Colonic mucosa (tissue), 4 donors: Measurements from ENCODE around the gene C3orf20. TPM values are rescaled to one million over a fixed set of nuclear protein-coding genes. Genes with fewer than 3 reads are reported as not detected.

Experiments
- DNase-seq: peaks from one replicate; pipeline ENCODE4 v3.0.0-alpha.2; 2020
- H3K27ac ChIP-seq: fragments of 200-600 bp; one replicate; pipeline ENCODE4 v1.8.0; 2021
- H3K27me3 ChIP-seq: fragments of 200-600 bp; one replicate; pipeline ENCODE4 v1.8.0; 2021
- H3K36me3 ChIP-seq: fragments of 200-600 bp; one replicate; pipeline ENCODE4 v1.8.0; 2021
- H3K4me1 ChIP-seq: fragments of 200-600 bp; one replicate; pipeline ENCODE4 v1.8.0; 2021; ENCODE audit warnings: mild to moderate bottlenecking
- H3K4me3 ChIP-seq: fragments of 200-600 bp; one replicate; pipeline ENCODE4 v1.8.0; 2021
- H3K9ac ChIP-seq, 2 donors: one replicate each; pipeline ENCODE4 v1.7.0; 2013; ENCODE audit warnings: control low read depth in 2 of 2, low read depth in 2 of 2, low read length in 2 of 2
- H3K9me3 ChIP-seq: fragments of 200-600 bp; one replicate; pipeline ENCODE4 v1.8.0; 2021
- intact Hi-C: fragments of 100-400 bp; cut with DNase I; formaldehyde crosslinking; loops from one replicate; pipeline ENCODE4 v1.14.1; 2022
- total RNA-seq, 2 donors: library from RNA; stranded (reverse); fragmentation: NEBNext Ultra II Directional in 1 of 2; extraction: Animal tissue kit (Norgen Biotek cat#: 25700) in 1 of 2; gene quantifications; one replicate each; pipeline ENCODE4 v1.2.1, GENCODE V29; 2021
- TF ChIP-seq, protein P1 (sequence below): fragments of 200-600 bp; IDR thresholded peaks from one replicate; pipeline ENCODE4 v1.8.0; 2022; ENCODE audit warnings: antibody characterized with exemption, mild to moderate bottlenecking
- donor health status: healthy.
- donor health status: DM: no; HTN: no; CAD: no.
- donor health status: DM: no; HTN: no; CAD: no.

Gene C3orf20
- total RNA-seq, 2 donors from 2014 or later: 0.08 TPM; not detected in 1

DNA sequence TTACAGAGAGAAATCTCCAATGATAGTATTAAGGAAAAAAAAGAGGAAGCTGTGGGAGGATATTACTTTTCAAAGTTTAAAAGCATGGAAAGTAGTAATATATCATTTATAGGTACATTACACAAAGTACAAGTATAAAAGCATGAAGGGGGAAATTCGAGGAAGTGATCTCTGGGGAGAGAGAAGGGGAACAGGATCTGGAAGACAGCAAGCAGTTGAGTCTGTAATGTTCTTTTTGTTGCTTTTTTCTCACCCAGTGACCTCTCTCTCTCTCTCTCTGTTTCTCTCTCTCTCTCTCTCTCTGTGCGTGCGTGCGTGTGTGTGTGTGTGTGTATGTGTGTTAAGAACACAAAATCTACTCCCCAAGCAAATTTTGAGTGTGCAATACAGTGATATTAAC lies 10.2 kb downstream of the C3orf20 start:
- intact Hi-C loops: no loop called here
- Histone ChIP-seq H3K9ac (no peak overlapping the region), H3K27ac (no peak overlapping the region), H3K27me3 (no peaks in the 10 kb centered on the region), H3K4me3 (no peak overlapping the region), H3K36me3 (no peaks in the 10 kb centered on the region), H3K9me3 (no peaks in the 10 kb centered on the region), H3K4me1 (no peaks in the 10 kb centered on the region)
- no peak for DNase-seq
- TF ChIP-seq, protein P1, sequence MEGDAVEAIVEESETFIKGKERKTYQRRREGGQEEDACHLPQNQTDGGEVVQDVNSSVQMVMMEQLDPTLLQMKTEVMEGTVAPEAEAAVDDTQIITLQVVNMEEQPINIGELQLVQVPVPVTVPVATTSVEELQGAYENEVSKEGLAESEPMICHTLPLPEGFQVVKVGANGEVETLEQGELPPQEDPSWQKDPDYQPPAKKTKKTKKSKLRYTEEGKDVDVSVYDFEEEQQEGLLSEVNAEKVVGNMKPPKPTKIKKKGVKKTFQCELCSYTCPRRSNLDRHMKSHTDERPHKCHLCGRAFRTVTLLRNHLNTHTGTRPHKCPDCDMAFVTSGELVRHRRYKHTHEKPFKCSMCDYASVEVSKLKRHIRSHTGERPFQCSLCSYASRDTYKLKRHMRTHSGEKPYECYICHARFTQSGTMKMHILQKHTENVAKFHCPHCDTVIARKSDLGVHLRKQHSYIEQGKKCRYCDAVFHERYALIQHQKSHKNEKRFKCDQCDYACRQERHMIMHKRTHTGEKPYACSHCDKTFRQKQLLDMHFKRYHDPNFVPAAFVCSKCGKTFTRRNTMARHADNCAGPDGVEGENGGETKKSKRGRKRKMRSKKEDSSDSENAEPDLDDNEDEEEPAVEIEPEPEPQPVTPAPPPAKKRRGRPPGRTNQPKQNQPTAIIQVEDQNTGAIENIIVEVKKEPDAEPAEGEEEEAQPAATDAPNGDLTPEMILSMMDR: no peak

DNA sequence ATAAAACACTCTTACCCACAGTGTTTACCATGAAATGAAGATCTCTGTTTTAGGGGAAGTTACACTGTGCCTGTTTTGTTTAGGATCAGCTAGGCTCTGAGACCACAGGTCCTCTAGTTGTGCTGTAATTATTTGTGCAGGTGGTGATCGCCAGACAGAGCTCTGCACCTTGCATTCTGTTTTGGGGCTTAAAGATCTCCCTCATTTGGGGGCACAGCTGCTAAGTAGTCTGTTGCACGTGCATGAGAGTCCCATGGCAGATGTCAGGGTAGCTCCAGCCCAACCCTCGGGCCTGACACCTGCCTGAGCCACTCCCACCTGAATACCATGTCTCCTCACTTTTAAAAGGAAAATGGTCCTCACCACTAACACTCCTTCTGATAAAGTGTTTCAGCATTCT lies 12.4 kb downstream of the C3orf20 start:
- intact Hi-C loops: no loop called here
- H3K27me3 ChIP-seq: no peaks in the 10 kb centered on the region
- no peaks in the 10 kb centered on the region for H3K9me3 ChIP-seq
- no peaks in the 10 kb centered on the region for H3K4me1 ChIP-seq
- no peaks in the 10 kb centered on the region for H3K36me3 ChIP-seq
- TF ChIP-seq, protein P1: no peak
- H3K9ac ChIP-seq: no peak overlapping the region
- no peak for DNase-seq
- H3K27ac ChIP-seq: no peak overlapping the region
- H3K4me3 ChIP-seq: no peak overlapping the region

DNA sequence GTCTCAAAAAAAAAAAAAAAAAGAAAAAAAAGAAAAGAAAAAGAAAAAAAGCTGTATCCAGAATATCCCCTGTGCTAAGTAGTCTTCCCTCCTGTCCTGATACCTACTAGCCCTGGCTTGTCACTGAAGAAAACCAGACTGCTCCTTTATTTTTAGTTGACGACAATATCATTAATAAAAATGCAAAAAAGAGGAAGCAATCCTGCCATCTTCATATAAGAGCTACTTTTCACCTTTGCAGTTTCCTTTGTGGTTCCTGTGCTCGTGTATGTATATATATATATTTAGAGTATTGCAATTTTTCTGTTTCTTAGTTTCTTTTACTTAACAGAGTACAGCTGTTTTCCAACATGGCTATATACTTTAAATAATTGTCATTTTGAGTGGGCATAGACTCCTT lies 13.6 kb downstream of the C3orf20 start:
- intact Hi-C loops: no loop called here
- TF ChIP-seq, protein P1: no peak

DNA sequence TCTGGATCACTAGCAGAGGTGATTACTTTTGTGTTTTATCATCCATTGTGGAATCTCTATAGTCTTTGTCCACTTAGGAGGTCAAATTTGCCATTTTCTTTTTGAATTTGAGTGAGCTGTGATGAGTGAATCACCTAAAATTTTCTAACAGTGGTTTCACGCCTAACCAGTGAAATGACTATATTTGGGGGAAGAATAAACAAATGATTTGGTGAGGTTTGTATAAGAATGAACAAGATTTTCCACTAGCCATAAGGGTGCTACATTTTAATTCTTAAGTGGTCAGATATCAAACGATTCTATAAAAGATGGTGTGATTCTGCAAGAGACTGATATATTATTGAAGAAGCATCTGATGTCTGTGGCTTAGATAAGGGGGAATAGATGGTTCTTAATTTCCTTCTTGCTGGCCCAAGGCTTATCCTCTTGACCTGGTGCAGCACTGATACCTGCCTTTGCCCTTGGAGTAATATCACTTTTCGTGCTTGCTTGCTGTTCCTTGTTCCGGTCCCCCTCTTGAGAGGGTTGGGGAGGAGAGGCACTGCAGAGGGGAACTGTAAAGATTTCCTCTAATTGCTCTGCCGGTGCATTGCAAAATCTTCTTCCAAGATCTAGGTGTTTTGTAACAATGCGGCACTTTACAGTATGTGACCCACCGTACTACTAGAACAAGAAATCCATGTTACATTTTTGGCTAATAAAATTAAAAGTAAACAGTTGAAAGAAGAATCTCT lies 14.5 kb downstream of the C3orf20 start:
- Histone ChIP-seq H3K9ac (no peak overlapping the region), H3K9me3 (no peaks in the 10 kb centered on the region), H3K27ac (no peak overlapping the region), H3K4me3 (no peak overlapping the region), H3K4me1 (no peaks in the 10 kb centered on the region), H3K27me3 (no peaks in the 10 kb centered on the region), H3K36me3 (no peaks in the 10 kb centered on the region)
- intact Hi-C loops: no loop called here
- TF ChIP-seq, protein P1: no peak
- DNase-seq: no peak

More for the DNA sequence above, 13.6 kb downstream of the C3orf20 start:
- DNase-seq: no peak
- Histone ChIP-seq H3K36me3 (no peaks in the 10 kb centered on the region), H3K9ac (no peak overlapping the region), H3K27ac (no peak overlapping the region), H3K27me3 (no peaks in the 10 kb centered on the region), H3K4me1 (no peaks in the 10 kb centered on the region), H3K9me3 (no peaks in the 10 kb centered on the region), H3K4me3 (no peak overlapping the region)

DNA sequence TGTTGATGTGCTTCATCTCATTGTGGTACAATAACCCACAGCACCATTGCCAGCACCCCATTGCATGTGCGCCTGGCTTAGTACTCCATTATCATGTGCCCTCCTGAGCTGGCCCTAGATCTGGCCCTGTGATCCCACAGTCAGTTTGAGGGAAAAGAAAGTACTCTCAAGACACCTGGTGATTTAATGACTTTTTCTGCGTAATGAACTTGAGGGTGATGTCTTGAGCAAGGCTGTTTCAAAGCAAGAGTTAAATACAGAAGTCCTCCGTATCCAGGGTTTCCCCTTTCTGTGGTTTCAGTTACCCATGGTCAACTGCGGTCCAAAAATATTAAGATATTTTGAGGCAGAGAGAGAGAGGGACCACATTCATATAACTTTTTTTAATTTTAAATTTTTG lies 16.3 kb downstream of the C3orf20 start:
- no peaks in the 10 kb centered on the region for H3K9me3 ChIP-seq
- H3K9ac ChIP-seq: no peak overlapping the region
- H3K4me1 ChIP-seq: no peaks in the 10 kb centered on the region
- no peaks in the 10 kb centered on the region for H3K27me3 ChIP-seq
- intact Hi-C loops: no loop called here
- no peak for DNase-seq
- no peak overlapping the region for H3K4me3 ChIP-seq
- H3K27ac ChIP-seq: no peak overlapping the region
- TF ChIP-seq, protein P1: no peak
- no peaks in the 10 kb centered on the region for H3K36me3 ChIP-seq
